Endothelial cell of umbilical vein (primary cell): Measurements from ENCODE around the gene HHLA2. TPM values are rescaled to one million over a fixed set of nuclear protein-coding genes. Genes with fewer than 3 reads are reported as not detected.

Source experiments
- BruUV-seq: library from RNA; stranded (reverse); fragments of 400-500 nt; replicated peaks from 2 replicates; lab custom pipeline; 2021; lab: Mats Ljungman, UMichigan
- CTCF ChIA-PET: fragments of 300-600, 350-600 bp; sonication (Branson Sonifier 250); formaldehyde crosslinking; loops from one replicate; lab custom pipeline; 2021; ENCODE audit warnings: antibody characterized with exemption, inconsistent platforms; lab: Charles Lee
- POLR2A ChIA-PET: fragments of 300-600, 350-600 bp; sonication (Branson Sonifier 250); formaldehyde crosslinking; loops from one replicate; lab custom pipeline; 2021; ENCODE audit warnings: antibody characterized with exemption, inconsistent platforms; lab: Charles Lee
- DNase-seq: peaks from one replicate; pipeline ENCODE4 v3.0.0-alpha.2; 2011; ENCODE audit warnings: low read depth, low spot score
- FAIRE-seq: peaks from 2 replicates; lab custom pipeline; 2011; peaks lifted over from hg19 to GRCh38; lab: Jason Lieb, UNC
- H2AFZ ChIP-seq: 2 replicates; pipeline ENCODE4 v1.6.0; 2012; ENCODE audit warnings: low read depth, low read length, control low read depth, inconsistent platforms
- H3K27ac ChIP-seq: 2 replicates; pipeline ENCODE4 v1.5.1; 2011; ENCODE audit warnings: low read depth, mild to moderate bottlenecking, control low read depth, low read length, moderate library complexity; ENCODE audit not compliant: insufficient read depth
- H3K27me3 ChIP-seq, 2 experiments: 2 replicates each; pipeline versions ENCODE4 v1.6.0 to v1.6.1; 2011; ENCODE audit warnings: low read length in 2 of 2, mixed read lengths in 1 of 2; ENCODE audit not compliant: control insufficient read depth in 2 of 2, insufficient read depth in 2 of 2
- H3K36me3 ChIP-seq, 2 experiments: 2 replicates in 1 of 2; 3 replicates in 1 of 2; pipeline ENCODE4 v1.5.1; 2011; ENCODE audit warnings: low read length in 2 of 2, mild to moderate bottlenecking in 1 of 2, moderate library complexity in 1 of 2; ENCODE audit not compliant: control insufficient read depth in 2 of 2, insufficient read depth in 2 of 2; ENCODE audit errors: extremely low read depth in 1 of 2
- H3K4me1 ChIP-seq: 3 replicates; pipeline ENCODE4 v1.5.1; 2011; ENCODE audit warnings: mild to moderate bottlenecking, low read length; ENCODE audit not compliant: control insufficient read depth, insufficient read depth; ENCODE audit errors: extremely low read depth
- H3K4me2 ChIP-seq: 2 replicates; pipeline ENCODE4 v1.6.1; 2011; ENCODE audit warnings: low read length, control low read depth, mixed read lengths; ENCODE audit not compliant: insufficient read depth
- H3K4me3 ChIP-seq, 3 experiments: fragments of 200-600 bp in 1 of 3; sonication (generic), shearing (Covaris generic) in 1 of 3; replicated peaks in 1 of 3; 2 replicates each; pipeline ENCODE4 v1.5.1; 2011 to 2016; ENCODE audit warnings: control low read depth in 3 of 3, low read length in 3 of 3, mild to moderate bottlenecking in 2 of 3, inconsistent platforms in 1 of 3, low read depth in 1 of 3, moderate library complexity in 1 of 3; ENCODE audit not compliant: insufficient read depth in 1 of 3
- H3K79me2 ChIP-seq: 2 replicates; pipeline ENCODE4 v1.6.0; 2012; ENCODE audit warnings: low read length, inconsistent platforms; ENCODE audit not compliant: control insufficient read depth, insufficient read depth
- H3K9ac ChIP-seq: replicated peaks from 2 replicates; pipeline ENCODE3; 2011; ENCODE audit warnings: low read length, control low read depth; ENCODE audit not compliant: insufficient read depth; ENCODE audit errors: extremely low read depth
- H3K9me1 ChIP-seq: replicated peaks from 3 replicates; pipeline ENCODE4 v1.6.0; 2011; ENCODE audit warnings: mild to moderate bottlenecking, low read length; ENCODE audit not compliant: control insufficient read depth, insufficient read depth; ENCODE audit errors: extremely low read depth
- H3K9me3 ChIP-seq: replicated peaks from 2 replicates; pipeline ENCODE4 v1.5.1; 2012; ENCODE audit warnings: low read length, inconsistent platforms; ENCODE audit not compliant: control insufficient read depth, insufficient read depth
- H4K20me1 ChIP-seq: replicated peaks from 2 replicates; pipeline ENCODE3; 2011; ENCODE audit warnings: mild to moderate bottlenecking, low read length; ENCODE audit not compliant: control insufficient read depth, insufficient read depth; ENCODE audit errors: extremely low read depth
- CTCF ChIP-seq, 2 donors: IDR thresholded peaks; 1 replicate in 1 of 2; 2 replicates in 1 of 2; pipeline ENCODE4 v1.5.1; 2011; ENCODE audit warnings: low read length in 2 of 2, mild to moderate bottlenecking in 2 of 2, moderate library complexity in 2 of 2, control low read depth in 1 of 2, inconsistent platforms in 1 of 2, low read depth in 1 of 2; ENCODE audit not compliant: insufficient read depth in 1 of 2; ENCODE audit errors: extremely low read depth in 1 of 2
- EZH2 ChIP-seq: IDR thresholded peaks from 2 replicates; pipeline ENCODE4 v1.6.1; 2012; ENCODE audit warnings: borderline replicate concordance, low read depth, mild to moderate bottlenecking, moderate library complexity, low read length, inconsistent platforms; ENCODE audit not compliant: severe bottlenecking
- FOS ChIP-seq: IDR thresholded peaks from 2 replicates; pipeline ENCODE4 v1.6.1; 2011; ENCODE audit warnings: mild to moderate bottlenecking, low read length, moderate library complexity, borderline replicate concordance; ENCODE audit not compliant: insufficient read depth
- GATA2 ChIP-seq: IDR thresholded peaks from 2 replicates; pipeline ENCODE4 v1.7.0; 2011; ENCODE audit warnings: low read depth, mild to moderate bottlenecking, moderate library complexity, mixed read lengths, low read length; ENCODE audit not compliant: insufficient read length, insufficient read depth
- JUN ChIP-seq: IDR thresholded peaks from 2 replicates; pipeline ENCODE4 v1.6.1; 2011; ENCODE audit warnings: borderline replicate concordance, low read depth; ENCODE audit not compliant: insufficient read length, insufficient read depth
- dilution Hi-C: fragments of 300-500 bp; cut with MboI; formaldehyde crosslinking; loops from one replicate; pipeline ENCODE4 v1.15.0; 2019; ENCODE audit warnings: low sequenced_read_pairs; ENCODE audit not compliant: extremely low pct_ligation_motif_present
- intact Hi-C: fragments of 100-400 bp; cut with micrococcal nuclease; formaldehyde crosslinking; loops from one replicate; pipeline ENCODE4 v1.10.0; 2022
- polyA plus RNA-seq, 4 experiments: library from polyadenylated mRNA; depleted of rRNA in 3 of 4; stranded (reverse) in 3 of 4; unstranded in 1 of 4; fragments of >200 nt; gene quantifications; 2 replicates each; pipeline versions ENCODE4 v1.2.1 to v1.2.3, GENCODE V29; 2011 to 2012; ENCODE audit warnings: missing spikeins in 1 of 4
- total RNA-seq: library from RNA; stranded (reverse); gene quantifications from 2 replicates; pipeline ENCODE4 v1.2.3, GENCODE V29; 2021

The HHLA2 gene
- total and polyA plus RNA-seq, 2 donors (not counting 3 experiments of a cell fraction or from before 2014, with no cell fraction given), result not detected

- no peaks in the 10 kb centered on the region for H3K9me1 ChIP-seq
- no peaks in the 10 kb centered on the region for H3K27me3 ChIP-seq
- peak overlapping the region; percentile 55 for H3K4me2 ChIP-seq
- no peak for TF ChIP-seq CTCF (IDR thresholded peaks at IDR 0.05; ENCODE audit: extremely low read depth in 1 of 2, insufficient read depth in 1 of 2, low read depth in 1 of 2, low read length in 2 of 2)
- TF ChIP-seq GATA2, result peak; percentile 91
- TF ChIP-seq FOS, result peak; percentile 74
- no peak for TF ChIP-seq EZH2
- peak; percentile 44 for TF ChIP-seq JUN
- no peaks in the 10 kb centered on the region for H3K36me3 ChIP-seq
- H3K4me3 ChIP-seq, result no peak overlapping the region
- intact Hi-C loops (loop anchor here (2.0 to 10.0 kb wide), 3 partner anchors 132 to 252 kb away; partner anchors contain the start of gene CD47), dilution Hi-C loops (no loop called here)
- H3K79me2 ChIP-seq, result no peaks in the 10 kb centered on the region
- peak overlapping the region; percentile 36 for H3K27ac ChIP-seq
- CTCF ChIA-PET, result interaction anchor here (1.2 to 1.4 kb wide), 3 partner anchors 189 to 667 kb away, joined by 3 read pairs; no protein-coding TSS in a partner anchor
- DNase-seq, result peak; percentile 70
- POLR2A ChIA-PET, result no interaction called here
- H3K9me3 ChIP-seq, result no peaks in the 10 kb centered on the region
- no peaks in the 10 kb centered on the region for H4K20me1 ChIP-seq
- no peak overlapping the region for H2AFZ ChIP-seq
- peaks cover 15% of the 10 kb centered on the region for H3K4me1 ChIP-seq
- peak; percentile 63 for FAIRE-seq
- H3K9ac ChIP-seq, result no peak overlapping the region
- BruUV-seq, result no TSS peak
Observed at GRCh38 chr3:108342837-108343486, 46.6 kb downstream of the HHLA2 start.
